GM21447 (cell line): ENCODE measurements around the gene PRAMEF6.
"Not testable (repeated sequence)": the region's sequence is repeated elsewhere in the genome, so short reads cannot be mapped to it uniquely, and the experiment has no call there.

ENCODE experiments used
- ATAC-seq: cut with Tn5 transposase; IDR thresholded peaks from one replicate; pipeline ENCODE4 v1.9.1; 2021; ENCODE audit not compliant: unreplicated experiment

PRAMEF6 gene

DNA sequence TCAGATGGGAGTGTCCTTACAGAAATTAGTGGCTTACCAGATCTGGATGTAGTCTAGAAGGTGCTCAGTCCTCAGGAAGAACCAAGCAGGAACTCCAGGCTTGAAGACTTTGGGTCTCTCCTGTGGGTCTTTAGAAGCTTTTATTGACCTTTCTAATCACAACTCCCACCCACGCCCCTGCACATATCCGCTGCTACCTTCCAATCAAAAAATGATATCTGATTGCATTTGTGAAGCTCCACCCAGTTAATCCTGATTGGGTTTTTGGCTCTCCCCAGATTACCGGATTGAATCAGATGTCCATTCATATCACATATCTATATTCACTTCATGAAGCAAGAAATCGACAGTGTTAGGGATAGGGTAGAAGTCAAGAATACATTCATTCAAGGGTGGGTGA, at the start of gene PRAMEF6:
TSS of gene PRAMEF6 (minus strand) at position 101 of the 400 bp plus-strand sequence. CDS start 5,062 bp downstream, outside the sequence.
- ATAC-seq: not testable (repeated sequence)

DNA sequence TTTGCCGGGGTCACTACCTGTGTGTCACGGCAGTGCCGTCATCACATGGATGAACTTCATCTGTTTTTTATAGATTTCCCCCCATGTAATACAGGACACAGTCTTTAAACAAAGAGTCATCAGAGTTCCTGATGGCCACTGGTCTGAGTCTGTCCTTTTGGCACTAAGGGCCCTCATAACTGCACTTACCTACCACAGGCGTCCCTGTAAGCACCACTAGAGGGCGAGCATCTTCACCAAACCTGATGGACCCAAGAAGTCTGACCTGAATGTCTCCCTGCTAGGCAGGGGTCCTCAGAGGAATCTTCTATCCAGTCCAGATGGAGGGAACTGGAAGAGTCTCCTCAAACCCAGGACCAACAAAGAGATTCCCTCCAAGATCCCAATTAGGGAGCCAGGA, 23.0 kb downstream of the PRAMEF6 start:
- ATAC-seq: not testable (repeated sequence)

DNA sequence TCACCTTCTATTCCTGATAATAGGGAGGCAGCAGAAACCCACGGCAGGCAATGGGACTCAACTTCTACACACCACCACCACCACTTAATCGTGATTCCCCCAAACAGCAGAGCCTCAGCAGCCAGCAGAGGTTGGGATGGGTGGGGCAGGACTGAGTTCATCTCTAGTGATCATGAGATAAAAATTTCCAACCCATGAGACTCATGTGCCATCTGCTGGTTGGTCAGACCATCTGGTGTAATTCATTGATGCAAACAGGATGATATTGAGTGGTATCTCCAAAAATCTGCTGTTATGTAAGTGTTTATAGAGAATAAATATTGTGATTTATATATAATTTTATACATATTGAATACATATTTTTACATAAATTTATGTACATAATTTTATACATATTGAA, 25.6 kb downstream of the PRAMEF6 start:
- ATAC-seq: not testable (repeated sequence)

DNA sequence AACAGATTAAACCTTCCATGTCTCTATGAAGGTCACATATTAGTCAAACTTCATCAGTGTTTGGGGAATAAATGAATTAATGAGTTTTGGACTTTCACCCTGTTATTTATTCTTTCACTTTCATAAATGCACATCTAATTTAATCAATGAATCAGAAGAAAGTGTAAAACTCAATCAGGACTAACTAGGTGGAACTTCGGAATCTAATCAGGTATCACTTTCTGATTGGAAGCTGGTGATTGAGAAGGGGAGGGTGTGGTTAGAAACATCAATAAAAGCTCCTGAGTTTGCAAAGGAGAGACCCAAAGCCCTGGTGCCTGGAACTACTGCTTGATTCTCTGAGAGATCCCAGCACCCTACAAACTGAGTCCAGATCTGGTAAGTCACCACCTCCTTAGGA, 31.1 kb downstream of the PRAMEF6 start, which contains the start of gene PRAMEF7:
TSS of gene PRAMEF7 (plus strand) at position 301 of the 400 bp plus-strand sequence. CDS start 1,083 bp downstream, outside the sequence.
- ATAC-seq: not testable (repeated sequence)

DNA sequence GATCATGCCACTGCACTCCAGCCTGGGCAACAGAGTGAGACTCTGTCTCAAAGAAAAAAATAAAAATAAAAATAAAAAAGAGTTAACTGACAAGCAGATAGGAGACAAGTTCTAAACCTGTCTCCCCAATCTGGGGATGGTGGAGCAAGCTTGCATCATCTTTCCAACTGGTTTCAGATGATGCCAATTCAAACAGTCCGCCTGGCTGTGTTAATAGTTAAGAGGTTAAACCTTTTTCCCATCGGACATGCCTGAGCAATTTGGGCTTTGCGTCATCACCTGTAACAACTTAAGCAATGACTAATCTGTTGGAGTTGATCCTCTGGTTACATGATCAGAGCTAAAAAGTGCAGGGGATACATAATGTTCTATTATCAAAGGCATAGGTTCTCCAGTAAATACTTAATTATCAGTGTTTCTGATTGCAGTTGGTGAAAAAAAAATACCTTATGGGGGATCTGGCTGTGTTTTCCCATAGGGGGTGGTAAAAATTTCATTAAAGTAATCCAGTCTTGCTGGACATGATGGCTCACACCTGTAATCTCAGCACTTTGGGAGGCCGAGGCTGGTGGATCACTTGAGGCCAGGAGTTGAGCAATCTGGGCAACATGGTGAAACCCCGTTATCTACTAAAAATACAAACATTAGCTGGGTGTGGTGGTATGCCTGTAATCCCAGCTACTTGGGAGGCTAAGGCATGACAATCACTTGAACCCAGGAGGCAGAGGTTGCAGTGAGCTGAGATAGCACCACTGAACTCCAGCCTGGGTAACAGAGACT, 43.4 kb downstream of the PRAMEF6 start:
- ATAC-seq: not testable (repeated sequence)

DNA sequence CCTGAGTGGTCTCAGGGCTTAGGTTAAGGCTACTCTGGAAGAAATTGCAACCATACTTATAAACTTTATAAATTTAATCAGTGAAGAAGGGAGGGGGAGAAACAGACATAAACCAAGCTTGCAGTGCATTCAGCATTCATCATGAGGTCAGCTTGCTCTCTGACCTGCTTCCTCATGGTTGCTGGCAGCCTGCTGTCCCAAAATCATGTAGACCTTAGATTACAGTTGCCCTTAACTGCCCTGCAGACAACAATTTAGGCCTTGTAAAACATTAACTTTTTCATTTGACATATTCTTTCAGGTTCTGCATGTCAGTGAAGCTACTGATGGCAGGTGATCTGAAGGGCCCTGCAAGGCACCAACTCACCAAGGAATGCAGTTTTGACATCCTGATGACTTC, 48.2 kb downstream of the PRAMEF6 start:
- not testable (repeated sequence) for ATAC-seq

DNA sequence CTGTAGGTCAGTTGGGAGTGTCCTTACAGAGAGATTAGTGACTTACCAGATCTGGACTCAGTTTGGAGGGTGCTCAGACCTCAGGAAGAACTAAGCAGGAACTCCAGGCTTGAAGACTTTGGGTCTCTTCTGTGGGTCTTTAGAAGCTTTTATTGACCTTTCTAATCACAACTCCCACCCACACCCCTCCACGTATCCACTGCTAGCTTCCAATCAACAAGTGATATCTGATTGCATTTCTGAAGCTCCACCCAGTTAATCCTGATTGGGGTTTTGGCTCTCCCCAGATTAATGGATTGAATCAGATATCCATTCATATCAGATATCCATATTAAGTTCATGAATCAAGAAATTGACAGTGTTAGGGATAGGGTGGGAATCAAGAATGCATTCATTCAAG, 49.2 kb downstream of the PRAMEF6 start, which contains the start of gene PRAMEF10:
TSS of gene PRAMEF10 (minus strand) at position 101 of the 400 bp plus-strand sequence. CDS start 2,423 bp downstream, outside the sequence.
- not testable (repeated sequence) for ATAC-seq
